ENCODE data around the gene CCDC88A.

GRCh38 chr2:55431982-55432627 lies 12.4 kb upstream of the CCDC88A start:
- TF ChIP-seq, protein P1, sequence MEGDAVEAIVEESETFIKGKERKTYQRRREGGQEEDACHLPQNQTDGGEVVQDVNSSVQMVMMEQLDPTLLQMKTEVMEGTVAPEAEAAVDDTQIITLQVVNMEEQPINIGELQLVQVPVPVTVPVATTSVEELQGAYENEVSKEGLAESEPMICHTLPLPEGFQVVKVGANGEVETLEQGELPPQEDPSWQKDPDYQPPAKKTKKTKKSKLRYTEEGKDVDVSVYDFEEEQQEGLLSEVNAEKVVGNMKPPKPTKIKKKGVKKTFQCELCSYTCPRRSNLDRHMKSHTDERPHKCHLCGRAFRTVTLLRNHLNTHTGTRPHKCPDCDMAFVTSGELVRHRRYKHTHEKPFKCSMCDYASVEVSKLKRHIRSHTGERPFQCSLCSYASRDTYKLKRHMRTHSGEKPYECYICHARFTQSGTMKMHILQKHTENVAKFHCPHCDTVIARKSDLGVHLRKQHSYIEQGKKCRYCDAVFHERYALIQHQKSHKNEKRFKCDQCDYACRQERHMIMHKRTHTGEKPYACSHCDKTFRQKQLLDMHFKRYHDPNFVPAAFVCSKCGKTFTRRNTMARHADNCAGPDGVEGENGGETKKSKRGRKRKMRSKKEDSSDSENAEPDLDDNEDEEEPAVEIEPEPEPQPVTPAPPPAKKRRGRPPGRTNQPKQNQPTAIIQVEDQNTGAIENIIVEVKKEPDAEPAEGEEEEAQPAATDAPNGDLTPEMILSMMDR (conservative IDR thresholded peaks at IDR 0.05): peak; percentile 84
- TF ChIP-seq EZH2 (IDR thresholded peaks at IDR 0.05; ENCODE audit: low read depth): no peak
